GM12875 (cell line): Measurements from ENCODE around the gene RNF144A.

ENCODE experiments used
- H3K4me3 ChIP-seq: one replicate; pipeline ENCODE4 v1.5.1; 2011; ENCODE audit warnings: low read depth, low read length, control low read depth
- CTCF ChIP-seq: IDR thresholded peaks from 2 replicates; pipeline ENCODE4 v1.5.1; 2011; ENCODE audit warnings: low read depth, mild to moderate bottlenecking, control low read depth, inconsistent platforms, low read length, moderate library complexity, borderline replicate concordance; ENCODE audit not compliant: insufficient read depth

Gene RNF144A

GRCh38 chr2:6917071-6917760 lies at the start of gene RNF144A:
Gene RNF144A, plus strand, starts transcription at chr2:6917412. Its CDS starts 79,515 bp downstream, at chr2:6996927.
- H3K4me3 ChIP-seq = peak within 1 kb of the TSS; percentile 70
- peak; percentile 74 for TF ChIP-seq CTCF

- H3K4me3 ChIP-seq = no peak overlapping the region
- TF ChIP-seq CTCF = no peak
Measured at GRCh38 chr2:6872394-6872793, 44.8 kb upstream of the RNF144A start.

GRCh38 chr2:6874032-6874431 lies 43.2 kb upstream of the RNF144A start:
- no peak for TF ChIP-seq CTCF
- no peak overlapping the region for H3K4me3 ChIP-seq

- H3K4me3 ChIP-seq = no peak overlapping the region
- TF ChIP-seq CTCF = no peak
Measured at GRCh38 chr2:6876309-6876708, 40.9 kb upstream of the RNF144A start.

- H3K4me3 ChIP-seq = peak within 1 kb of the TSS; percentile 22
Measured at GRCh38 chr2:6877402-6878304, 39.6 kb upstream of the RNF144A start, which contains the start of gene RSAD2. Gene RSAD2, plus strand, starts transcription at chr2:6877777. Its CDS starts 24 bp downstream, at chr2:6877801.

GRCh38 chr2:6878549-6878948 lies 38.7 kb upstream of the RNF144A start:
- no peak for TF ChIP-seq CTCF
- H3K4me3 ChIP-seq = no peak overlapping the region

More at GRCh38 chr2:6877402-6878304, 39.6 kb upstream of the RNF144A start, which contains the start of gene RSAD2:
- TF ChIP-seq CTCF = 0 out of 2 replicates have a peak, but pooled peaks have one; percentile 14

- TF ChIP-seq CTCF = no peak
- H3K4me3 ChIP-seq = no peak overlapping the region
Measured at GRCh38 chr2:6879011-6879410, 38.2 kb upstream of the RNF144A start.
